SK-N-SH (cell line): ENCODE measurements around the gene RFFL. TPM values are rescaled to one million over a fixed set of nuclear protein-coding genes. Genes with fewer than 3 reads are reported as not detected.

Experiments
- CTCF ChIA-PET: fragments of 300-600, 350-600 bp; formaldehyde crosslinking; extraction: SDS; loops from one replicate; lab custom pipeline; 2021; lab: Yijun Ruan, JAX
- POLR2A ChIA-PET: fragments of 350-600 bp; sonication (Branson Sonifier 250); formaldehyde crosslinking; extraction: SDS; loops from one replicate; lab custom pipeline; 2020; ENCODE audit warnings: antibody characterized with exemption, inconsistent platforms; lab: Yijun Ruan, JAX
- DNase-seq: peaks from one replicate; pipeline ENCODE4 v3.0.0; 2012
- H2AFZ ChIP-seq: fragments of 200-600 bp; sonication (generic); 2 replicates; pipeline ENCODE4 v1.8.1; 2016; ENCODE audit warnings: antibody characterized with exemption, mild to moderate bottlenecking, low read depth
- H3F3A ChIP-seq: fragments of 200-600 bp; sonication (generic); replicated peaks from 2 replicates; pipeline ENCODE3; 2016; ENCODE audit warnings: antibody characterized with exemption, mild to moderate bottlenecking; ENCODE audit not compliant: insufficient read depth
- H3K27ac ChIP-seq, 2 experiments: fragments of 200-500 bp in 1 of 2; fragments of 200-600 bp in 1 of 2; sonication (Bioruptor generic) in 1 of 2; sonication (generic), shearing (Covaris generic) in 1 of 2; 2 replicates each; pipeline versions ENCODE4 v1.5.1 to v1.6.1; 2014 to 2016; ENCODE audit warnings: low read depth in 2 of 2, inconsistent platforms in 1 of 2, low read length in 1 of 2, mild to moderate bottlenecking in 1 of 2, mixed read lengths in 1 of 2
- H3K27me3 ChIP-seq: fragments of 200-600 bp; sonication (generic), shearing (Covaris generic); 2 replicates; pipeline ENCODE4 v1.6.1; 2016; ENCODE audit warnings: mixed run types; ENCODE audit not compliant: insufficient read depth
- H3K36me3 ChIP-seq, 2 experiments: fragments of 200-500 bp in 1 of 2; fragments of 200-600 bp in 1 of 2; sonication (Bioruptor generic) in 1 of 2; sonication (generic) in 1 of 2; replicated peaks in 1 of 2; 2 replicates each; pipeline versions ENCODE3 to v1.5.1; 2014 to 2016; ENCODE audit warnings: low read length in 1 of 2, mild to moderate bottlenecking in 1 of 2; ENCODE audit not compliant: insufficient read depth in 2 of 2, control insufficient read depth in 1 of 2
- H3K4me1 ChIP-seq, 2 experiments: fragments of 200-500 bp in 1 of 2; fragments of 200-600 bp in 1 of 2; sonication (Bioruptor generic) in 1 of 2; sonication (generic), shearing (Covaris generic) in 1 of 2; 2 replicates each; pipeline versions ENCODE4 v1.5.1 to v1.6.1; 2014 to 2016; ENCODE audit warnings: low read depth in 1 of 2, low read length in 1 of 2, mixed run types in 1 of 2; ENCODE audit not compliant: insufficient read depth in 2 of 2, control insufficient read depth in 1 of 2
- H3K4me2 ChIP-seq: fragments of 200-600 bp; sonication (generic), shearing (Covaris generic); 2 replicates; pipeline ENCODE4 v1.6.1; 2017; ENCODE audit warnings: mixed run types
- H3K4me3 ChIP-seq, 2 experiments: fragments of 200-500 bp in 1 of 2; fragments of 200-600 bp in 1 of 2; sonication (Bioruptor generic) in 1 of 2; sonication (generic), shearing (Covaris generic) in 1 of 2; 2 replicates each; pipeline versions ENCODE4 v1.5.1 to v1.8.1; 2014 to 2016; ENCODE audit warnings: low read depth in 2 of 2, inconsistent platforms in 1 of 2, low read length in 1 of 2, mild to moderate bottlenecking in 1 of 2, mixed read lengths in 1 of 2, moderate library complexity in 1 of 2
- H3K79me2 ChIP-seq: fragments of 200-600 bp; sonication (generic); 2 replicates; pipeline ENCODE4 v1.8.1; 2017; ENCODE audit warnings: mild to moderate bottlenecking; ENCODE audit not compliant: insufficient read depth
- H3K9ac ChIP-seq: fragments of 200-600 bp; sonication (generic); 2 replicates; pipeline ENCODE4 v1.6.1; 2017; ENCODE audit warnings: mixed run types
- H3K9me2 ChIP-seq: fragments of 200-600 bp; sonication (generic); 2 replicates; pipeline ENCODE4 v1.6.1; 2017; ENCODE audit warnings: mixed run types
- H3K9me3 ChIP-seq: fragments of 200-600 bp; sonication (generic); 2 replicates; pipeline ENCODE4 v1.6.1; 2017; ENCODE audit warnings: mixed run types, mild to moderate bottlenecking, moderate library complexity
- H4K20me1 ChIP-seq: fragments of 200-600 bp; sonication (generic); 2 replicates; pipeline ENCODE4 v1.6.1; 2017; ENCODE audit warnings: mild to moderate bottlenecking, mixed run types; ENCODE audit not compliant: insufficient read depth
- CHD2 ChIP-seq: fragments of 150-350 bp; IDR thresholded peaks from 2 replicates; pipeline ENCODE4 v1.6.1; 2018; ENCODE audit warnings: low read length; ENCODE audit not compliant: partially characterized antibody
- CTCF ChIP-seq: fragments of 200-600 bp; sonication (generic); IDR thresholded peaks from 2 replicates; pipeline ENCODE4 v1.6.1; 2017; ENCODE audit warnings: antibody characterized with exemption, mild to moderate bottlenecking, moderate library complexity
- ELF1 ChIP-seq: IDR thresholded peaks from 2 replicates; pipeline ENCODE4 v1.4.0; 2012
- EP300 ChIP-seq, 2 experiments: IDR thresholded peaks; 2 replicates each; pipeline versions ENCODE4 v1.4.0 to v1.6.1; 2012; ENCODE audit warnings: borderline replicate concordance in 1 of 2, low read depth in 1 of 2, low read length in 1 of 2
- FOSL2 ChIP-seq: IDR thresholded peaks from 2 replicates; pipeline ENCODE4 v1.4.0; 2012; ENCODE audit warnings: low read depth, mild to moderate bottlenecking, moderate library complexity, borderline replicate concordance
- FOXJ3 ChIP-seq: sonication (generic); formaldehyde crosslinking; IDR thresholded peaks from 2 replicates; pipeline ENCODE4 v1.5.1; 2020; ENCODE audit warnings: mild to moderate bottlenecking, missing genetic modification reagents
- FOXM1 ChIP-seq: IDR thresholded peaks from 2 replicates; pipeline ENCODE4 v1.4.0; 2012; ENCODE audit warnings: low read depth, mild to moderate bottlenecking
- GABPA ChIP-seq: IDR thresholded peaks from 2 replicates; pipeline ENCODE4 v1.4.0; 2012; ENCODE audit warnings: low read depth, mild to moderate bottlenecking
- IRF3 ChIP-seq: fragments of 150-350 bp; IDR thresholded peaks from 2 replicates; pipeline ENCODE4 v1.6.1; 2016; ENCODE audit warnings: mild to moderate bottlenecking, low read depth, low read length
- JUND ChIP-seq: IDR thresholded peaks from 2 replicates; pipeline ENCODE4 v1.4.0; 2012
- MAX ChIP-seq: IDR thresholded peaks from 2 replicates; pipeline ENCODE4 v1.4.0; 2012; ENCODE audit warnings: low read depth
- MEF2A ChIP-seq: IDR thresholded peaks from 2 replicates; pipeline ENCODE4 v1.4.0; 2012; ENCODE audit warnings: low read depth, borderline replicate concordance
- MXI1 ChIP-seq: IDR thresholded peaks from 2 replicates; pipeline ENCODE4 v1.6.1; 2012; ENCODE audit warnings: mild to moderate bottlenecking, low read depth, low read length, improper control_type of control experiment
- NFIC ChIP-seq: IDR thresholded peaks from 2 replicates; pipeline ENCODE4 v1.4.0; 2012; ENCODE audit warnings: borderline replicate concordance
- PBX3 ChIP-seq: IDR thresholded peaks from 2 replicates; pipeline ENCODE4; 2012
- POLR2AphosphoS5 ChIP-seq: IDR thresholded peaks from 2 replicates; pipeline ENCODE4 v1.6.1; 2012; ENCODE audit warnings: low read depth, low read length
- RAD21 ChIP-seq: IDR thresholded peaks from 2 replicates; pipeline ENCODE4 v1.6.1; 2012; ENCODE audit warnings: mild to moderate bottlenecking, low read length
- RCOR1 ChIP-seq: fragments of 150-350 bp; IDR thresholded peaks from 2 replicates; pipeline ENCODE4 v1.6.1; 2017; ENCODE audit warnings: antibody characterized with exemption, low read length
- RFX5 ChIP-seq: IDR thresholded peaks from 2 replicates; pipeline ENCODE4 v1.6.1; 2012; ENCODE audit warnings: mild to moderate bottlenecking, improper control_type of control experiment, low read length
- RXRA ChIP-seq: IDR thresholded peaks from 2 replicates; pipeline ENCODE4 v1.4.0; 2012; ENCODE audit warnings: low read depth, mild to moderate bottlenecking, borderline replicate concordance
- TCF12 ChIP-seq: IDR thresholded peaks from 2 replicates; pipeline ENCODE4 v1.4.0; 2012
- USF1 ChIP-seq: IDR thresholded peaks from 2 replicates; pipeline ENCODE4 v1.4.0; 2012; ENCODE audit warnings: low read depth, borderline replicate concordance
- USF2 ChIP-seq: fragments of 150-350 bp; IDR thresholded peaks from 2 replicates; pipeline ENCODE4 v1.6.1; 2017; ENCODE audit warnings: antibody characterized with exemption, low read length, low read depth, borderline replicate concordance
- YY1 ChIP-seq: IDR thresholded peaks from 2 replicates; pipeline ENCODE4 v1.4.0; 2012; ENCODE audit warnings: low read depth, mild to moderate bottlenecking
- ZBTB33 ChIP-seq: IDR thresholded peaks from 2 replicates; pipeline ENCODE4 v1.4.0; 2012; ENCODE audit warnings: low read depth, borderline replicate concordance
- WGBS: methylation state at CpG from one replicate; pipeline ENCODE4 v1.1.6; 2017; ENCODE audit warnings: low lambda C conversion rate; 5-methylcytosine and 5-hydroxymethylcytosine counted together
- polyA plus RNA-seq, 3 experiments: library from polyadenylated mRNA; depleted of rRNA; stranded (reverse); fragments of >200 nt; gene quantifications; 2 replicates each; pipeline ENCODE4 v1.2.3, GENCODE V29; 2012

RFFL gene
- 10.1 and 12.7 TPM in 2 replicates for polyA plus RNA-seq (2012; rRNA removed)
- 9.4 and 13.4 TPM in 2 replicates for polyA plus RNA-seq (2012; cell fraction: cytosol; rRNA removed)
- polyA plus RNA-seq (2012; cell fraction: nucleus; rRNA removed): 11.3 and 13.1 TPM in 2 replicates

- Histone ChIP-seq H3F3A (peaks cover 19% of the 10 kb centered on the region), H3K4me1 (peaks cover 4 to 13% of the 10 kb centered on the region in 2 experiments; a peak in 2 of 4 replicates), H3K27me3 (no peaks in the 10 kb centered on the region), H3K4me3 (peak within 1 kb of the TSS in 1 of 2 experiments; percentile 19; a peak in 2 of 4 replicates), H3K9me3 (no peaks in the 10 kb centered on the region), H3K9me2 (no peaks in the 10 kb centered on the region), H2AFZ (peak within 1 kb of the TSS; percentile 70; the same call in 1 of the 2 replicates), H4K20me1 (no peaks in the 10 kb centered on the region), H3K9ac (peak within 1 kb of the TSS; percentile 63), H3K27ac (peak within 1 kb of the TSS; percentile 69 to 93; a peak in 3 of 4 replicates), H3K79me2 (peaks cover 57% of the 10 kb centered on the region), H3K36me3 (no peaks in the 10 kb centered on the region), H3K4me2 (peak within 1 kb of the TSS; percentile 53)
- peak; percentile 23 for DNase-seq
- 12% methylated on average over 6 of the region's 6 CpGs for WGBS
- ChIA-PET POLR2A (no interaction called here), CTCF (interaction anchor here (1.1 to 2.1 kb wide), 4 partner anchors 19 to 110 kb away, joined by 3 to 7 read pairs (median 4); no protein-coding TSS in a partner anchor)
- TF ChIP-seq GABPA: no peak
- TF ChIP-seq MEF2A: no peak
- no peak for TF ChIP-seq USF2
- TF ChIP-seq FOXJ3 (CRISPR knock-in tag): no peak
- no peak for TF ChIP-seq FOXM1
- no peak for TF ChIP-seq MXI1
- no peak for TF ChIP-seq RCOR1
- TF ChIP-seq EP300 (IDR thresholded peaks at IDR 0.05; ENCODE audit: borderline replicate concordance in 1 of 2, low read depth in 1 of 2, low read length in 1 of 2): peak in 1 of 2 experiments; percentile 45; a peak in 1 of 4 replicates
- TF ChIP-seq RXRA: peak; percentile 61; the same call in 1 of the 2 replicates
- TF ChIP-seq IRF3: no peak
- TF ChIP-seq TCF12: peak; percentile 62
- no peak for TF ChIP-seq RFX5
- no peak for TF ChIP-seq PBX3
- TF ChIP-seq MAX: peak; percentile 59
- TF ChIP-seq NFIC: peak; percentile 35; the same call in 1 of the 2 replicates
- peak; percentile 40; the same call in 1 of the 2 replicates for TF ChIP-seq CTCF
- peak; percentile 54 for TF ChIP-seq JUND
- TF ChIP-seq USF1: no peak
- no peak for TF ChIP-seq CHD2
- TF ChIP-seq ZBTB33: no peak
- peak; percentile 40 for TF ChIP-seq RAD21
- peak; percentile 35; the same call in 1 of the 2 replicates for TF ChIP-seq ELF1
- TF ChIP-seq POLR2AphosphoS5: 0 out of 2 replicates have a peak, but pooled peaks have one; percentile 21
- TF ChIP-seq YY1: peak; percentile 77; the same call in 1 of the 2 replicates
- peak; percentile 63; the same call in 1 of the 2 replicates for TF ChIP-seq FOSL2
Observed at GRCh38 chr17:35063514-35064223, at the start of gene RFFL. TSS of gene RFFL (minus strand) at chr17:35063707. CDS start at chr17:35026553, 37,154 bp downstream.
